DND-41 (cell line): ENCODE results near the gene SMARCAL1.

Experiments
- ATAC-seq: fragments of 200-7000 bp; cut with Tn5 transposase; 3 replicates; pipeline ENCODE4 v1.9.1; 2021; ENCODE audit warnings: low read depth; ENCODE audit not compliant: insufficient read depth
- DNase-seq: peaks from one replicate; pipeline ENCODE4 v3.0.0-alpha.2; 2020
- H2AFZ ChIP-seq: 2 replicates; pipeline ENCODE4 v1.6.0; 2012; ENCODE audit warnings: low read depth, low read length
- H3K27ac ChIP-seq: 2 replicates; pipeline ENCODE4 v1.5.1; 2012; ENCODE audit warnings: low read length, inconsistent platforms
- H3K27me3 ChIP-seq: fragments of 200-600 bp; sonication (generic); 2 replicates; pipeline ENCODE4 v1.6.0; 2012; ENCODE audit warnings: low read length, mild to moderate bottlenecking, inconsistent platforms; ENCODE audit not compliant: insufficient read depth, poor library complexity
- H3K36me3 ChIP-seq: 2 replicates; pipeline ENCODE4 v1.5.1; 2012; ENCODE audit warnings: low read length, inconsistent platforms; ENCODE audit not compliant: insufficient read depth
- H3K4me1 ChIP-seq: 2 replicates; pipeline ENCODE4 v1.5.1; 2012; ENCODE audit warnings: mild to moderate bottlenecking, low read length; ENCODE audit not compliant: insufficient read depth
- H3K4me2 ChIP-seq: 2 replicates; pipeline ENCODE4 v1.6.0; 2012; ENCODE audit warnings: mild to moderate bottlenecking, moderate library complexity, low read length, inconsistent platforms; ENCODE audit not compliant: insufficient read depth
- H3K4me3 ChIP-seq, 2 experiments: fragments of 200-600 bp in 1 of 2; shearing (Covaris generic) in 1 of 2; 2 replicates each; pipeline ENCODE4 v1.5.1; 2012 to 2016; ENCODE audit warnings: inconsistent platforms in 2 of 2, low read length in 2 of 2, mild to moderate bottlenecking in 2 of 2, low read depth in 1 of 2, moderate library complexity in 1 of 2
- H3K79me2 ChIP-seq: 2 replicates; pipeline ENCODE4 v1.6.0; 2012; ENCODE audit warnings: low read length, inconsistent platforms; ENCODE audit not compliant: insufficient read depth
- H3K9ac ChIP-seq: 2 replicates; pipeline ENCODE4 v1.6.0; 2012; ENCODE audit warnings: low read depth, mild to moderate bottlenecking, inconsistent platforms, low read length, moderate library complexity
- H3K9me3 ChIP-seq: 2 replicates; pipeline ENCODE4 v1.5.1; 2012; ENCODE audit warnings: low read length, moderate library complexity, mild to moderate bottlenecking, inconsistent platforms; ENCODE audit not compliant: insufficient read depth, severe bottlenecking
- H4K20me1 ChIP-seq: 2 replicates; pipeline ENCODE4 v1.6.0; 2012; ENCODE audit warnings: low read length; ENCODE audit not compliant: insufficient read depth
- EZH2 ChIP-seq: IDR thresholded peaks from 3 replicates; pipeline ENCODE4 v1.6.1; 2012; ENCODE audit warnings: borderline replicate concordance, low read depth, mild to moderate bottlenecking, moderate library complexity, low read length, inconsistent platforms; ENCODE audit not compliant: severe bottlenecking
- TF ChIP-seq, protein P1 (sequence below): IDR thresholded peaks from 2 replicates; pipeline ENCODE4 v1.5.1; 2012; ENCODE audit warnings: borderline replicate concordance, low read length, moderate library complexity, mild to moderate bottlenecking; ENCODE audit not compliant: poor library complexity, severe bottlenecking; ENCODE audit errors: extremely low read depth

SMARCAL1 gene

GRCh38 chr2:216404010-216404618 is 8.2 kb upstream of the SMARCAL1 start:
- Histone ChIP-seq H2AFZ (no peak overlapping the region), H3K4me3 (no peak overlapping the region), H3K79me2 (no peaks in the 10 kb centered on the region), H3K27ac (no peak overlapping the region), H3K36me3 (no peaks in the 10 kb centered on the region), H3K4me2 (no peak overlapping the region), H3K4me1 (no peaks in the 10 kb centered on the region), H3K9me3 (no peaks in the 10 kb centered on the region), H4K20me1 (no peaks in the 10 kb centered on the region), H3K9ac (no peak overlapping the region), H3K27me3 (peaks cover 14% of the 10 kb centered on the region)
- DNase-seq (peak; percentile 48), ATAC-seq (peak; percentile 85)
- TF ChIP-seq EZH2 = no peak
- TF ChIP-seq, protein P1, sequence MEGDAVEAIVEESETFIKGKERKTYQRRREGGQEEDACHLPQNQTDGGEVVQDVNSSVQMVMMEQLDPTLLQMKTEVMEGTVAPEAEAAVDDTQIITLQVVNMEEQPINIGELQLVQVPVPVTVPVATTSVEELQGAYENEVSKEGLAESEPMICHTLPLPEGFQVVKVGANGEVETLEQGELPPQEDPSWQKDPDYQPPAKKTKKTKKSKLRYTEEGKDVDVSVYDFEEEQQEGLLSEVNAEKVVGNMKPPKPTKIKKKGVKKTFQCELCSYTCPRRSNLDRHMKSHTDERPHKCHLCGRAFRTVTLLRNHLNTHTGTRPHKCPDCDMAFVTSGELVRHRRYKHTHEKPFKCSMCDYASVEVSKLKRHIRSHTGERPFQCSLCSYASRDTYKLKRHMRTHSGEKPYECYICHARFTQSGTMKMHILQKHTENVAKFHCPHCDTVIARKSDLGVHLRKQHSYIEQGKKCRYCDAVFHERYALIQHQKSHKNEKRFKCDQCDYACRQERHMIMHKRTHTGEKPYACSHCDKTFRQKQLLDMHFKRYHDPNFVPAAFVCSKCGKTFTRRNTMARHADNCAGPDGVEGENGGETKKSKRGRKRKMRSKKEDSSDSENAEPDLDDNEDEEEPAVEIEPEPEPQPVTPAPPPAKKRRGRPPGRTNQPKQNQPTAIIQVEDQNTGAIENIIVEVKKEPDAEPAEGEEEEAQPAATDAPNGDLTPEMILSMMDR = peak; percentile 81

DNA sequence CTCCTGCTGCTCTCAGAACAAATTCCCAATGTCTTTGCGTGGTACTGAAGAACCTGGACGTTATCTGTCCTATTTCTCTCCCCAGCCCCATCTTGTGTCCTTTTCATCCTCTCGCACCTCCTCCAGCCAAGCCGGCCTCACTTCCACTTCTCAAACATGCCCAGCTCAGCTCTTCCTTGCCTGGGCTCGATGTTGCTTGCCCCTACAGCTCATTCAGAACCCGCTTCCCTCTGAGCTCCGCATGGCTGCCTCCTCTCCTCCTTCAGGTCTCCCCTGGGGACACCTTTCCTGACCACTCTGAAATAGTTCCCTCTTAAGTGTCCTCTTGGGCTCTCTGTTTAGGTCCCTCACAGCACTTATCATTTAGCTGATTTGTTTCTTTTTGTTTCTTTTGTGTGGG is 6.7 kb upstream of the SMARCAL1 start:
- Histone ChIP-seq H3K4me3 (no peak overlapping the region), H3K9me3 (no peaks in the 10 kb centered on the region), H3K27me3 (peaks cover 14% of the 10 kb centered on the region), H3K36me3 (no peaks in the 10 kb centered on the region), H3K79me2 (no peaks in the 10 kb centered on the region), H4K20me1 (no peaks in the 10 kb centered on the region), H2AFZ (no peak overlapping the region), H3K27ac (no peak overlapping the region), H3K9ac (no peak overlapping the region), H3K4me2 (no peak overlapping the region), H3K4me1 (no peaks in the 10 kb centered on the region)
- DNase-seq = no peak
- no peak for TF ChIP-seq EZH2
- TF ChIP-seq, protein P1 = no peak
- no peak for ATAC-seq

DNA sequence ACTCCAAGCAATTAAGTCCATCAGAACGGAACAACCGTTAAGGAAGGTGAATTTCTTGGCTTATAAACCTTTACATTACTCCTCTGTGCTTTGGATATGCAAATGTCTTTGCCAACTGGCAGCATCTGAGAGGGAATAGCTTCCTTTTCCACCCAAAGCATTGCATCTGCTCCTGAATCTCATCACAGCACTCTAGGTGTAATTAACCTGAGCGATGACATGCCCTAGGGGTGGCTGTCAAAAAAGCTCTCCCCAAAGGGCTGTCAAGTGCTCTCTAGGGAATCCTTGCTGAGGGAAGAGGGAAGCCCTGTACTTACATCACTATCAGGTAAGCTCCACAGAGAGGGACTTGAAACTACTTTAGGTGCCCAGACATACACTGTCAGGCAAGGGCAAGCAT is 5.5 kb upstream of the SMARCAL1 start:
- Histone ChIP-seq H3K27ac (no peak overlapping the region), H3K79me2 (no peaks in the 10 kb centered on the region), H3K4me2 (no peak overlapping the region), H3K4me1 (peaks cover 4% of the 10 kb centered on the region), H4K20me1 (no peaks in the 10 kb centered on the region), H3K27me3 (peaks cover 14% of the 10 kb centered on the region), H3K36me3 (no peaks in the 10 kb centered on the region), H3K9me3 (no peaks in the 10 kb centered on the region), H3K4me3 (no peak overlapping the region), H3K9ac (no peak overlapping the region), H2AFZ (no peak overlapping the region)
- DNase-seq = no peak
- TF ChIP-seq, protein P1 = no peak
- TF ChIP-seq EZH2 = no peak
- no peak for ATAC-seq
